Astrocyte of the cerebellum (primary cell): ENCODE data around the gene PSMD13.

Source experiments
- DNase-seq: peaks from one replicate; pipeline ENCODE4 v3.0.0-alpha.2; 2011; ENCODE audit warnings: low read depth
- H3K4me3 ChIP-seq: 2 replicates; pipeline ENCODE4 v1.5.1; 2011; ENCODE audit warnings: mild to moderate bottlenecking, low read depth, low read length, moderate library complexity
- in situ Hi-C: cut with HindIII; loops from 2 replicates; pipeline ENCODE4 v1.10.0; 2017; ENCODE audit warnings: low sequenced_read_pairs
- TF ChIP-seq, protein P1 (sequence below): IDR thresholded peaks from 2 replicates; pipeline ENCODE4 v1.5.1; 2012; ENCODE audit warnings: low read length, low read depth, moderate library complexity, mild to moderate bottlenecking; ENCODE audit errors: missing control alignments

PSMD13 gene

DNA sequence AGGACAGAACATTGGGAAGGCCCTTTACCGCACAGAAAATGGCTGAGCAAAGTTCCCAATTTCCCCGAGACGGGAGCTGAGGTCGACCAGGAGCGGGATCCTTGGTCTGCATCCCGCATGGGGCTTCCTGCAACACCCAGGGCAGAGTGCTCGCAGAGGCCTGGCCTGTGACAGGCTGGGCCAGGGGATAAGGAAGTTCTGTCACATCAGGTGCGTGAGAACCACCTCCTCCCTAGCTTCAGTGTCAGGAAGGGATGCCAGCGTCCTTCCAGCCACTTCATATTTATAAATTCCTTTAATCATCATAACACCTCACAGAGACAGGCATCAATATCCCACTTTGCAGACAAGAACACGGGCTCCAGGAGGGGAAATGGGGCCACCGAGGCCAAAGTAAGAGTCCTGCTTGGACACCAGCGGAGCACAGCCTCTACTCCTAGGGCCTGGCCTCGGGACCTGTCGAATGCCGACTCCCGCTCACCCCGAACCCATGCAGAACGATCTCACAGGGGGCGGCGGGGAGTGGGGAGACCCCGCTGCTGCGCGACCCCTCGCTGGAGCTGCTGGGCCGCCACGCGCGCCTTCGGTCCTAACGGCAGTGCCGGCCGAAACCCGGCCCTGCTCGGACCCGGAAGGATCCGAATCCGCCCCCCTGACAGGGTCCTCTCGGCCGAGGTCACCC lies 30.1 kb upstream of the PSMD13 start:
- DNase-seq, result no peak
- in situ Hi-C loops, result no loop called here
- TF ChIP-seq, protein P1, sequence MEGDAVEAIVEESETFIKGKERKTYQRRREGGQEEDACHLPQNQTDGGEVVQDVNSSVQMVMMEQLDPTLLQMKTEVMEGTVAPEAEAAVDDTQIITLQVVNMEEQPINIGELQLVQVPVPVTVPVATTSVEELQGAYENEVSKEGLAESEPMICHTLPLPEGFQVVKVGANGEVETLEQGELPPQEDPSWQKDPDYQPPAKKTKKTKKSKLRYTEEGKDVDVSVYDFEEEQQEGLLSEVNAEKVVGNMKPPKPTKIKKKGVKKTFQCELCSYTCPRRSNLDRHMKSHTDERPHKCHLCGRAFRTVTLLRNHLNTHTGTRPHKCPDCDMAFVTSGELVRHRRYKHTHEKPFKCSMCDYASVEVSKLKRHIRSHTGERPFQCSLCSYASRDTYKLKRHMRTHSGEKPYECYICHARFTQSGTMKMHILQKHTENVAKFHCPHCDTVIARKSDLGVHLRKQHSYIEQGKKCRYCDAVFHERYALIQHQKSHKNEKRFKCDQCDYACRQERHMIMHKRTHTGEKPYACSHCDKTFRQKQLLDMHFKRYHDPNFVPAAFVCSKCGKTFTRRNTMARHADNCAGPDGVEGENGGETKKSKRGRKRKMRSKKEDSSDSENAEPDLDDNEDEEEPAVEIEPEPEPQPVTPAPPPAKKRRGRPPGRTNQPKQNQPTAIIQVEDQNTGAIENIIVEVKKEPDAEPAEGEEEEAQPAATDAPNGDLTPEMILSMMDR, result no peak
- peak overlapping the region; percentile 94 for H3K4me3 ChIP-seq

DNA sequence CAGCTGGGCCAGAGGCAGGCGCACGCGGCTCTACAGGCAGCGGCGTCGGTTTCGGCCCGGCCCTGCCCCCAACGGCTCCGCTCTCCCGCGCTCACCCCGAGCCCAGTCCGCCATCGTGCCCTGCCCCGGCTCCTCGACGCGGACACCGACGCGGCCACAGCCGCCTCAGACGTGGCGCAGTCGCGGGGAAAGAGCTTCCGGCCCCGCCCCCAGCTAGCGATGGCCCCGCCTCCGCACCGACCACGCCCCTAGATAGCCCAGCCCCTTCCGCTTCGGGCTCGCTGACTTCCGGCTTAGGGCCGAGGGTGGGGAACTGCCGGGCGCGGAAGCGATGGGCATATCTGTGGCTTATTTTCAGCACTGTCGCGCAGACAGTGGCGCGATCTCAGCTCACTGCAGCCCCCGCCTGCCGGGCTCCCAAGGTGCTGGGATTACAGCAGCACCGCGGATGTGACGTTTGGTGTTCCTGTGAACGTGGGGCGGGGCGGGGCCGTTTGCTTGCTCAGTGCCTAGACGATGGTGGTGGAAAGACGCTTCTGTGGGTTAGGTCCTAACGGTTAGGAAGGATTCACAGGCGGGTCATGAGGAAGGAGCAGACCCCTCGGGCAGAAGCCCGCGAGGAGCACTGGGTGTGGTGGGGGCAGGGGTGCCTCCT lies 29.4 kb upstream of the PSMD13 start, which contains the start of the genes BET1L and RIC8A:
Gene BET1L (minus strand): TSS at position 192 of the 655 bp plus-strand sequence. CDS start 78 bp downstream, at position 114.
Gene RIC8A (plus strand): TSS at position 501 of the 655 bp plus-strand sequence. CDS start 1,147 bp downstream, outside the sequence.
- TF ChIP-seq, protein P1, result no peak
- in situ Hi-C loops, result no loop called here
- DNase-seq, result peak; percentile 90
- H3K4me3 ChIP-seq, result peak within 1 kb of the TSS; percentile 94

DNA sequence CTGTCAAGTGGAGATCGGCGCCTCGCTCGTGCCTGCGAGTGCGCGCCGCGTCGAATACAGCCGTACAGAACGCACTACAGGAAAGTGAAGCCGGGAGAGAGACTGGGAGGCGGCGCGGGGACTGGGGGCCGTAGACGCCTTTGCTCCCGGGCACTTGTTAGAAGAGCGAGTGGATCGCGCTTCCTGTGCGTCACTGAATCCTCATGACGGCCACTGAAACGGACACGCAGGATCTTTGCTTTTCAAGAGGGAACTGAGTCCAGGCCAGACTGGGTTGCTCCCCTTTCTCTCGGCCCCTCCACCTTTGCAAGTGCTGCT lies 29.0 kb upstream of the PSMD13 start:
- DNase-seq, result peak; percentile 8
- TF ChIP-seq, protein P1, result no peak

DNA sequence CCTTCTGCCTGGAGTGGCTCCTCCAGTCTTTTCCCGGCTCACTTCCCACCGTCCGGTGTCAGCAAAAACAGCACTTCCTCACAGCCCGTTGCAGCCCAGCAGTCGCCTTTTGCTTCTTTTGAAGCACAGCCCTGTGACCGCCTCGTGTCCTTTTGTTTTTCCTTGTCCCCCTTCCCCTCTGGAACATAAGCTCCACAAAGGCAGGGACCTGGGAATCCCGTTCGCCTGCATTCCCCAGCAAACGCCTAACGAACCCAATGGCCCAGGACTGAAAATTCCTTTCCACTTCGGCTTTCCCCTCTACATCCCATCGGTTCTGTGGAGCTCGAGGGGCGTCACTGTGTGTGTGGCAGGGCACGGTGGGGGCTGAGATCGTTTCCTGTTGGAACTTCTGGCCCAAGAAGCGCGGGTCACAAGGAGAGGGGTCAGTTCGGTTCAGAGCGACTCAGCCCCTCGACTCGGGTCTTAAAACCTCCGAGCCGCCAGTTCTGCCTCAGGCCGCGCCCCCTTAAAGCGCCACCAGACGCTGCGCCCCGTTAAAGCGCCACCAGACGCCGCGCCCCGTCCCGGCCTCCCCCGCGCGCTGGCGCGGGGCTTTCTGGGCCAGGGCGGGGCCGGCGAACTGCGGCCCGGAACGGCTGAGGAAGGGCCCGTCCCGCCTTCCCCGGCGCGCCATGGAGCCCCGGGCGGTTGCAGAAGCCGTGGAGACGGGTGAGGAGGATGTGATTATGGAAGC lies 28.4 kb upstream of the PSMD13 start:
- in situ Hi-C loops, result no loop called here
- peak overlapping the region; percentile 94 for H3K4me3 ChIP-seq
- peak; percentile 16 for DNase-seq
- TF ChIP-seq, protein P1, result no peak

More for the DNA sequence above, 29.0 kb upstream of the PSMD13 start:
- in situ Hi-C loops, result no loop called here
- H3K4me3 ChIP-seq, result peak overlapping the region; percentile 94

DNA sequence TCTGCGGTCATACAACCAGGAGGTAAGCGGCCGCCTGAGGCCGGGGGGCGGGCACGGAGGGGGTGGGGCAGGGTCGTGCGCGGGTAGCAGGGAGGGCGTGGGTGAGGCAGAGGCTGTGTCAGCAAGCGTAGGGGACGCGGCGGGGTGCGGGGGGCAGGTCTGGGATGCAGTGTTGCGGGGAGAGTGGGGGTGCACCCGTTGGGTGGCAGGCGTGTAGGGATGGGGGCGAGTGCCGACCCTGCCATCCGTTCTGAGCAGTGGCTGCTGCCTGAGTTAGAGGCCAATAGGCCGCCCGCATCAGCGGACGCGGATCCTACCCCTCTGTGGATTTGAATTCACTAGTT lies 27.9 kb upstream of the PSMD13 start:
- no peak for DNase-seq
- TF ChIP-seq, protein P1, result no peak
- in situ Hi-C loops, result no loop called here
- H3K4me3 ChIP-seq, result peak overlapping the region; percentile 94

DNA sequence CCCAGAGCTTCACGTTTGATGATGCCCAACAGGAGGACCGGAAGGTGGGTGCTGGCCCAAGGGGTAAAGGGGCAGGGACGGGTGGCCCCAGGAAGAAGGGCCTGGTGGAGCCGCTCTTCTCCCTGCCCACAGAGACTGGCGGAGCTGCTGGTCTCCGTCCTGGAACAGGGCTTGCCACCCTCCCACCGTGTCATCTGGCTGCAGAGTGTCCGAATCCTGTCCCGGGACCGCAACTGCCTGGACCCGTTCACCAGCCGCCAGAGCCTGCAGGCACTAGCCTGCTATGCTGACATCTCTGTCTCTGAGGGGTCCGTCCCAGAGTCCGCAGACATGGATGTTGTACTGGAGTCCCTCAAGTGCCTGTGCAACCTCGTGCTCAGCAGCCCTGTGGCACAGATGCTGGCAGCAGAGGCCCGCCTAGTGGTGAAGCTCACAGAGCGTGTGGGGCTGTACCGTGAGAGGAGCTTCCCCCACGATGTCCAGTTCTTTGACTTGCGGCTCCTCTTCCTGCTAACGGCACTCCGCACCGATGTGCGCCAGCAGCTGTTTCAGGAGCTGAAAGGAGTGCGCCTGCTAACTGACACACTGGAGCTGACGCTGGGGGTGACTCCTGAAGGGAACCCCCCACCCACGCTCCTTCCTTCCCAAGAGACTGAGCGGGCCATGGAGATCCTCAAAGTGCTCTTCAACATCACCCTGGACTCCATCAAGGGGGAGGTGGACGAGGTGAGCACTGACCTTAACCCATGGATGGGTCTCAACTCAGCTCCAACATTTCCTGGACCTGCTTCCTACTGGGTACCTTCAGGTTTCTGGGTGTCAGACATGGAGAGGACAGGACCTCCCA lies 27.3 kb upstream of the PSMD13 start:
- no peak for DNase-seq
- in situ Hi-C loops, result no loop called here
- H3K4me3 ChIP-seq, result peak overlapping the region; percentile 94
- TF ChIP-seq, protein P1, result no peak
